GM12891 (cell line): ENCODE results near the gene PIPOX.

ENCODE experiments used
- POLR2A ChIP-seq: IDR thresholded peaks from 2 replicates; pipeline ENCODE4 v1.6.1; 2011; ENCODE audit warnings: low read depth, low read length, control low read depth
- POLR2AphosphoS5 ChIP-seq: IDR thresholded peaks from 2 replicates; pipeline ENCODE4 v1.6.1; 2011; ENCODE audit warnings: low read depth, low read length, control low read depth
- TAF1 ChIP-seq: IDR thresholded peaks from 2 replicates; pipeline ENCODE4 v1.6.1; 2011; ENCODE audit warnings: low read depth, low read length, control low read depth

GRCh38 chr17:29007860-29008455 lies 35.0 kb upstream of the PIPOX start:
- TF ChIP-seq POLR2A (no peak), TAF1 (no peak), POLR2AphosphoS5 (no peak)
